G401.6 (cell line): ENCODE data around the gene RAB13.

ENCODE experiments used
- FAIRE-seq: peaks from 2 replicates; lab custom pipeline; 2012; peaks lifted over from hg19 to GRCh38; lab: Jason Lieb, UNC

The RAB13 gene

DNA sequence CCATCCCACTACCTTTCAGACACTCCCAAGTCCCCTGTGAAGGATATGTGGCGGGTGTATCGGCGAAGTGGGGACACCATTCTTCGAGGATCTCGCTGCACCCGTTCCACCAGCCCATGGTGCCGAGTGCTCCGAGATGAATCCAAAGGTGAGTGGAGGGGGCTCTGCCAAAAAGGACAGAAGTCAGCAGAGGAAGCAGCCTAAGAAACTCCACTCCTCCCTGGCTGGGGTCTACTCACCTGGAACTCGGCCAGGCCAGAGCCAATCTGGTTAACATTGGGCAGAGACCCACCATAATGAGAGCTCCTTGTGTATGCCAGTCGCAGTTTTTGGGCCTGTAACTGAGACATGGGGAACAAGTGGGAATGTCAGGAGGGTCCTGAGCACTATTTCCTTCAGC lies 31.3 kb downstream of the RAB13 start:
- no peak for FAIRE-seq

DNA sequence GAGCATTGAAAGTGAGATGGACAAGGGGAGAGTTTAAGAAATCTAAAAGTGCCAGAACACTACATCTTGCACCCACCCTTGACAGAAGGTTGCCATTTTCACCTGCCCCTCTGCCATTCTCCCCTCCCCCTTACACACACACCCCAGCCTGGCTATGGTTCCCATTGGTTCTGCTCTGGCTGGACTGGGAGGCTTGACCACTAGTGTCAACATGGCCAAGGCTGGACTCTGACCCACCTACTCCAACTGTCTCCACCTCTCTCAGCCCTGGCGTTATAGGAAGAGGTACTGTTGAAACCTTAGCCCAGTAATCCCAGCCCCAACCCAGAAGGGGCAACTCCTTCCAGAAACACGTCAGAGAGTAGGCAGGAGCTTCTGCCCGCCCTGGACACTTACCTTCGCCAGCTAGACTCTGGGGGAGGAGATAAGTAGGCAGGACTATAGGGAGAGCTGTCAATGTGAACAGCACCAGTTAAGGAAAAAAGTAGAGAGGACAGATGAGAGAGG lies 32.2 kb downstream of the RAB13 start:
- no peak for FAIRE-seq

DNA sequence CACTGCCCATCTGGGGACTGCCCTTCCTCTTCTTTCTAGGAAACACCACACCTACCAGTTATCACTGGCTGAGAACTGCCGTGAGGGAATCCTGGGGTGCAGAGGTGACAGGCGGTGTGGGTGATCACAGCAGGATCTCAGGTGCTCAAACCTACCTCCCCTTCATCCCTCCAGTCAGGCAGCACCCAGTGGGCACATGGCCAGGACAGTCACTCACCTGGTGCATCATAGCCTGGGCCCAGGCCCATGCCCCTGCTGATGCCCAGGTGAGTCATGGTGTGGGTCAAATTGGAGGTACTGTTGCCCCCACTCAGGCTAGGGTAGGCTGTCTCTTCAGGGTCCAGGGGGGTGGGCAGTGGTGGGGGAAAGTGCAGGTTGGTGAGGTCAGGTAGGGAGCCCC lies 34.3 kb downstream of the RAB13 start:
- FAIRE-seq = no peak

DNA sequence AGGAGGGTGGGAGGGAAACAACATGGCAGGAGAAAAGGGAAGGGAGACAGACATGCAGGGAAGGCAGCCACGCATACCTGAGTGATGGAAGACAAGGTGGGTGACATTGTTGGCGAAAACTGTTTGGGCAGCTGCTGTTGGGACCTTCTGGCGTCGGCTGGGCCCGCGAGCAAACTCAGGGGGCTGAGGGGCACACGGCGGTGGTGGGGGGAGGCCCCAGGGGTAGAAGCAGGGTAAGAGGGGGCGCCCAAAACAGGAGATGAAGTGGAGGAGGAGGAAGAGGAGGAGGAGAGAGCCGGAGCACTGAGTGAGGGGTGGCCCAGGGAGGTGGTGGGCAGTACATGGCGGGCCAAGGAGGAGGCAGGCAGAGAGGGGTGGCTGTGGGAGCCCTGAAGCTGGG lies 35.0 kb downstream of the RAB13 start:
- FAIRE-seq = no peak

DNA sequence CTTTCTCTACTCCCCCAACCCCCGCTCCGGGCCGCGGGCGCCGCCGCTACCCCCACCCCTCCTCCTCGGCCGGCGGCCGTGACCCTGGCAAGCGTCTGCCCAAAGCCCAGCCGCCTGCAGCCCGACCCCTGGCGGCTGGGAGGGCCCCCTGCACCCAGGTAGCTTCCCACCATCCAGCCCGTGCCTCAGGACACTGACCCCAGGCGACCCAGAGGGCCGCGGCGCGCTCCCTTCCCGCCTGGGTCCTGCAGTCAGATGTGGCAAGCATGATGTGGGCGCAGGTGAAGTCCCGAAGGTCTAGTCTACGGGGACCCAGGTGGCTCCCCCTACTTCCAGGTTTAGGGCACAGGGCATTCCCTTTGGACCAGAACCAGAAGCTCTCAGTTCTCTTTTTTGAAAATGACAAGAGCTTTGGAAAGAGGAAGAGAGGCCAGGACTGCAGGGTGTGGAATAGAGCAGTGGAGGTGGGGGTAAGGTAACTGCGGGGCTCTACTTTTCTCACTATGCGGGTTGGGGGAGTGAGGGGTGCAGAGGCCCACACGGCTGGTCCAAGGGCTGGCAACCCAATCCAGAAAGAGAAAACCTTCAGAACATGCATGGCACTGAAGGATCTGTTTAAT lies 39.4 kb downstream of the RAB13 start, which contains the start of gene DENND4B:
Gene DENND4B (minus strand): TSS at position 97 of the 620 bp plus-strand sequence. CDS start 2,344 bp downstream, outside the sequence.
- no peak for FAIRE-seq

DNA sequence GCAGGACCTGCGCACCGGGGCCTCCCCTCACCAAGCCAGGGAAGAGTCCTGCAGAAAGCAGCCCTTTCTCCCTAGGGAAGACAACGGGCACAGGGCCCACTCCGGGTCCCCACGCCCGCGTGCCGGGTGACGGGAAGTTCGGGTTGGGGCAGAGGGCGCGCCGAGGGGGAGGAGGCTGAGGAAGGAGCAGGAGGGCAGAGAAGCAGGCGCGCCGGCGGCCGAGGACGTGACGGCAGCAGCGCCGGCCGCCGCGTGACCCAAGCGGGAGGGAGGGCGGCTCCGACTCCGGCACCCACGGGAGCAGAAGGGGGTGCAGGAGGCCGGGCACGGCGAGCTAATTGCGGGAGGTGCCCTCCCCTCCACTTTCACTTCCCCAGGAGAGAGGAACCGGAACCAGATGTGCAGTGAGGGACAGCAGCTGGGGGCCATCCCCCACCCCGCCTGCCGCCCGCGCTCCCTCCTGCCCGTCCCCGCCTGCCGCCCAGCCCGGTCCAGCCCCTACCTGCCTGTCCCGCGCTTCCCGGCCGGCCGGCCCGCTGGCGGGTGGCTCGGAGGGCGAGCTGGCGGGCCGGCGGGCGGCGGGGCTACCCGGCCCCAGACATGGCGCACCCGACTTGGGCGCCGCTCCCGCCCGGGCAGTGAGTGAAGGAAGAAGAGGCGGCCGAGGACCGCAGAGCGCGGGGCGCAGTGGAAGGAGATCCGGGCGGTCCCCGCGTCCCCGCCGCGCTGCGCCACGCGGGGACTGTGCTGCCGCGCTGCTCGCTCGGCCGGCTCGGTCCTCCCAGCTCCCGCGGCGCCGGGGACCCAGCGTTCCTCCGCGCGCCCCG lies 40.1 kb downstream of the RAB13 start:
- no peak for FAIRE-seq

DNA sequence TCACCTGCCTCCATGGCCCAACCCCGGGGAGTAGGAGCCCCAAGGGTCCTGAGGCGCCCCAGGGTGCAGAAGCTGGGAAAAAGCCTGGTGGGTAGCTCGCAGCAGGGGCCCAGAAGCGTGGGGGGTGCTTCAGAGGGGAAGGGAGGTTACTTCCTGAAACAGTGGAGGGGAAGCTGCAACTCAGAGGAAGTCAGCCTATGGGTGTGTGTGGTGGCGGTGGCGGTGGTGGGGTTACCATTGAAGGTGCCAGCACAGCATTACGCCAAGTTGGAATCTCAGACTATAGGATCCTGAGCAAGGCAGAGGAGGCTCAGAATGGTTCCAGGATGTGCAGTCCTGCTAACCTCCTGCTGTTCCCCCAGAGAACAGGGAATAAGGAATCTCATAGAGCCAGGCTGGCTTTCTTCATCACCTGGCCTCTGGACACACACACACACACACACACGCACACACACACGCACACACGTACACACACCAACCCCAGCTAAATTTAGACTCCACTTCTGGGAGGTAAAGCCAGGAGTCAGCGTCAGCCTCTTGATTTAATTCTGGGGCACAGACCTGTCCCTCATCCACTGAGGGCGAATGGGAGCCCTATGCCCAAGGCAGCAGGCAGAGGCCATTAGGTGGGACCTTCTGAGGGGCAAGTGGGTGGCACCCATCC lies 40.9 kb downstream of the RAB13 start:
- FAIRE-seq = no peak

DNA sequence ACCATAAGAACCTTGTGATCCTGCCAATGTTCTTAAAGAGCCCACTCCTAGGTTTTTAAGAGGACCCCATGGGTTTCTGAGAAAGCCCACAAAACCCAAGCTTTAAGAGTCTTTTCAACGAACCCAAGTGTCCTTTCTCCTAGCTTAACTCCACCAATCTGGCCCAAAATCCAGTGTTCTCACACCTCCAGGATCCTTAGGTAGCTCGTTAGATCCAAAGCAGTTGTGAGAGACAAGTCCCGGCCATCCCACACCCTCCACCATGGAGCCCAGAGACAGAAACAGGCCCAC lies 41.4 kb downstream of the RAB13 start:
- no peak for FAIRE-seq

DNA sequence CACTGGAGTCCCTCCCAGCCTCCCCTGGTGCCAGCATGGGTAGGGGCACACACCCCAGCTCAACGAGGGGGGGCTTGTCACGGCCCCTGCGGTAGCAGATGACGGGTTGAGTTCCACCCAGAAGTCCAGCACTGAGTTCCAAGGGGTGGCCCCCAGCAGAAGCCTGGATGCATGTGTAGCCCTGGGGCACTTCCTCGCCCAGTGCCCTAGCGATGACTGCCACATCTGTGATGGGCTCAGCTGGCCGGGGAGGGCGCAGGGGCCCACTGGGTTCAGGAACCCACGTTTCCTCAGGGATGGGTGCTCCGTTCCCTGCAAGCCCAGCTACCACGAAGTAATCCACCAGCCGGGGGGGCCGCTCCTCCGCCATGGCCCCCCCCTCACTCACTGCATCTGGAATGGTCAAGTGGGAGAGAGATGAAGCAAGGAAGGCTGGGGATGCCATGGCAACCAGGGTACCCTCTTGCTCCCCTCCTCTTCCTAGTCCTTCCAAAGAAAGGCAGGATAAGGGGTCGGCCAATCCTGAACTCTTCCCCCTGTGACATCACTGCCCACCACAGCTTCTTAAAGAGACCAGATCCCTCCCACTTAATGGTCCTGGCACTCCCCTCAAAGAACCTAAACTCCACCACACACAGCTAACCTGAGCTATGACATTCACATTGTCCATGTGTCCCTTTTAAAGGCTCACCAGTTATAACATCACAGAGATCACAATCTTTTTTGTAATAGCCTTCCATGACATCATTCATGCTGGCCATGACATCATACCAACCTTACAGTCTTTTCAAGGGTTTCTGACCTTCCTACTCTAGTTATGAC lies 41.9 kb downstream of the RAB13 start:
- FAIRE-seq = no peak

DNA sequence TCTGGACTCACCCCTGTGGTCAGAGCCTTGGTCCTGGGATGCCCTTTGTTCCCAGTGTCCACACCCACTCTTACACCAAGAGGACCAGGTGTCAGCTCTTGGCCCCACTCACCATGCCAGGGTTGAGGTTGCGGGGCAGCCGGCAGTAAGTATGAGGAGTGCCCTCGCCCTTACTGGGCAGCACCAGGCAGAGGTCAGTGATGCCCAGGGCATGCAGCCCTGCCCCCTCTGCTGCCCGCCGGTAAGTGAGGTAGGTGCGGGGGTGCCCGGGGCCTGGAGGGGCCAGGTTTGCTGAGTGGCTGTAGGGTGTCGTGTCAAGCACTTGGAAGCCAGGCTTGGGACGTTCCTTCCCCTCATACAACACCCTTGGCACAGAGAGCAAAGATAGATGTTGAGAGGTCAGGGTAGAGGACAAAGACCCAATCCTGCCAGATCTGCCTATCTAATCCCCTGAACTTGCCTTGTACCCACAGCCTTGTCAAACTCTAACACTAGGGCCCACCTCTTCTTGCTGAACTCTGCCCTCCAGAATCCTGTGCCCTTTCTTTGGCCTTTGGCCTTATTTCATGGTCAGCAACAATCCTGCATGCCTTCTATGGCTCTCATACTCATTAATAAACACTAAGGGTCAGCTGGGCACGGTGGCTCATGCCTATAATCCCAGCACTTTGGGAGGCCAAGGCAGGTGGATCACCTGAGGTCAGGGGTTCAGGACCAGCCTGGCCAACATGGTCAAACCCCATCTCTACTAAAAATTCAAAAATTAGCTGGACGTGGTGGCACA lies 43.2 kb downstream of the RAB13 start:
- no peak for FAIRE-seq

DNA sequence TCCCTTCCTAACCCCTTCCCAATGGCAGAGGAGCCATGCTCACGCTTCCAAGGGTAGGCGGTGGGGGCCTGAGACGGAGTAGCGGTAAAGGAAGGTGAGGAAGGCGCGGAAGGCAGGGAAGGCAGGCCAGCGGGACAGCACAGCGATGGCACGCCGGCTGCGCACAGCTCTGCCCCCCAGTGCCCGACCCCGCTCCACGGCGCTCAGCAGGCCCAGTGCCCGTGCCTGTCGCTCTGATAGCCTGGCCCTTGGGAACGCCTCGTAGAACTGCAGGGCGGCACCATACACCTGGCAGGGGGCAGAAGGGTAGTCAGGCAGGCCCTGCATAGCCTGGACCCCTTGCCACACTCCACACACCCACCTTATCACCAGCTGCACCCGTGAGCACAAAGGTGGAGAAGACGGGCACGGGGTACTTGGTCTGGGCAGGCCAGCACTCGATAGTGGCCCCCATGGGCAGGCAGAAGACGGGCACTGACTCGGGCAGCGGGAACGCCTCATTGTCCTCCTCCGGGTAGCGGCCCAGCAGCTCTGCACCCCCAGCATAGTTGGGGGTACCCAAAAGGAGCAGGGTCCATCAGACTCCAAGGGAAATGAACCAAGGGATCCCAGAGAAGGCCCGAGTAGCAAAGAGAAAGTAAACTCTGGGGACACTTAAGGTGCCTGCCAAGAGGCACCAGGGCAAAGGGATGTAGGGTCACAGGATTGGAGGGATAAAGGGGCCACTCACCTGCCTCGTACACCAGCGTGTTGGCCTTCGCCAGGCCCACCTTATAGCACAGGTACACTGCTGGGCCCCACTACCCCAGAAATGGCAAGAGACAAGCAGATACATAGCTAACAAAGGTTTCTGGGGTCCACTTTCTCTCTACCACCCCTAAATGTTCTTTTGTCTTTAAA lies 44.1 kb downstream of the RAB13 start:
- no peak for FAIRE-seq

DNA sequence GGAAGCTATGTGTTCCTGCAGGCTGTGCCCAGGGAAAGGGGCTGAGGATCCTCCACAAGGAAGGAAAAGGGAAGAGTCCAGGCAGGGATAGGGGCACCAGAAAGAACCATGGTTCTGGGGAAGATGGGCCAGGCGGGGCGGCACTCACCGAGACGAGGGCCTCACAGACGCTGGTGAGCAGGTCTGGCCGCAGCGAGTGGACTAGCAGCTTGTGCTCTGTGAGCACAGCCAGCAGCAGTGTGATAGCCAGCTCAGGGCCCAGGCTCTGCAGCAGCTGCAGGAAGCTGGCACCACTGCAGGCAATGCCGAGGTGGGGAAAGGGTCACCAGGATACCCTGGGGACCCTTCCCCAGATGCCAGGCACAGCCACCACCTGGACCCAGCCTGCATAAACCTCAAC lies 45.4 kb downstream of the RAB13 start:
- no peak for FAIRE-seq

DNA sequence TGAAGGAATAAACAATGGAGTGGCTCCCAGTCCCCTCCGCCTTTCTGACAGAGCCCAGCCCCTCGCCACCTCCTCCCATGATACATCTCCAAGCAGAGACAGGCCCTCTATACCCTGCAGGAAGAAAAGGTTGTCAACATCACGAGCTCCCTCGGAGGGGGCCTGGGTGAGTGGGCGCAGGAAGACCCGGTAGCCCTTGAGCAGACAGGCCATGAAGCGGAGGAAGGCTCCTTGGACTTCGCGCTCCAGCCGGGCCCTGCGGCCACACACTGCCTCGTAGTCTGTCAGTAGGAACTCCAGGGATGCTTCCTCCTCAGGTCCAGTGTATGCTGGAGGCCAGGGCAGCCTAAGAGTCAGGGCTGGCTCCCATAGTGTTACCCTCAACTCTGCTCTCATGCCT lies 46.7 kb downstream of the RAB13 start:
- no peak for FAIRE-seq

DNA sequence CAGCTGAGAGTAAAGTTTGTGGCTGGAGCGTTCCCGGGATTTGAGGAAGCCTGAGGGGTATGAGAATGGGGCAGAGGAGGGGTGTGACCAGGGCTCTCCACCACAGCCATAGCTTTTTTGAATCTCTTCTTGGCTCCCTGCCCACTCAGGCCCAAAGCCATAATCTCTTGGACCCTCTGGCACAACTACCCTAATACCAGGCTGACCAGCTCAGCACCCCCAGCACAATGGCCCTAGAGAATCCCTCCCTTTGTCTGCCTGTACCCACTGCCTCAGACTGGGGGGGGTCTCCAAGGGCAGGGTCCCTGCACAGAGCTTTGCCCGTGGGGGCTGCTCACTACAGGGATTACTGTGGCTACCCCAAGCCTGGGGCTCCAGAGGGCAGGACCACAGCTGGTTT lies 47.1 kb downstream of the RAB13 start:
- no peak for FAIRE-seq

DNA sequence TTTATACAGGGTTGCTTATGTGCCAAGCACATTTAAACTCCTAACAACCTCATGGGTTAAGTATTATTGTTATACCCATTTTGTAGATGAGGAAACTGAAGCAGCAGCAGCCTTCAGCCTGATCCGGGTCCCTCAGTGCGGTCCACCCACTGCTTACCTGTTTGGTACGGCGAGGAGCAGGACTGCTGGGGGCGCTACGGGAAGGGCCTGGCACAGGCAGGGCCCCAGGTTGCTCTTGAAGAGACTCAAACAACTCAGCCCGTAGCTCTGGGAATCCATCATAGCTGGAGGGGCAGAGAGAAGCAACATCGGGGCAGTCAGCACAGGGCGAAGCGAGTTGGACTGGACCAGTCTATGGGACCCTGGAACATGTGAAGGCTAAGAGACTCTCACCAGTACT lies 48.8 kb downstream of the RAB13 start:
- FAIRE-seq = no peak

DNA sequence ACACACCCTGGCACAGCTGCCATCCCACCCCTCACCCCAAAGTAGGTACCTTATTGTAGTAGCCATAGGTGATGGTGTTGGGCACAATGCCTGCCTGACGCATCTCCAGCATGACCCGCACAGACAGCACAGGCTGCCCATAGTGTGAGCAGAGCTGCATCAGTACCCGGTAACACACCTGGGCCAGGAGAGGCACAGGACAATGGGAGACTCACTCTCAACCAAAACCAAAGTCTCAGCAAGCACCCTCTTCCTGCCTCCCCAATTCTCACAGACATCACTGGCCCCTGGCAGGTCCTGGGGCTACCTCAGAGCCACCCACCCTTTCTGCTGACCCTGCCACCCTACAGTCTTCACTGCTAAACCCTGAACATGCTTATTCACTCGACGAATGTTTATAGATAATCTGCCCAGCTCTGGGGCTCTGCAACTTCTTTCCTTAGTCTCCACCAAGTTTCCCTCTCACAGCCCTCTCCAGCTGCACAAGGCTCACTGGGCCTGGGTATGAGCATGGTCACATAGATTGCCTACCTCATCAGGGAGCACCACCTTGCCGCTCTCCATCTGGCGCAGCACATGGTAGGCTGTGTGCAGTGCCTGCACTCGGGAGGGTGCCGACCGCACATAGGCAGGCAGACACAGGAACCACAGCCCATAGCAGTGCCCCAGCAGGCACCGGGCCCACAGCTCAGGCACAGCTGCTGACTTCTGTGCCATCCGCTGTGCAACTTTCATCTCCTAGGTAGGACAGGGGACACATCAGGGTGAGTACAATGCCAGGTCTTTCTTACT lies 49.9 kb downstream of the RAB13 start:
- no peak for FAIRE-seq

DNA sequence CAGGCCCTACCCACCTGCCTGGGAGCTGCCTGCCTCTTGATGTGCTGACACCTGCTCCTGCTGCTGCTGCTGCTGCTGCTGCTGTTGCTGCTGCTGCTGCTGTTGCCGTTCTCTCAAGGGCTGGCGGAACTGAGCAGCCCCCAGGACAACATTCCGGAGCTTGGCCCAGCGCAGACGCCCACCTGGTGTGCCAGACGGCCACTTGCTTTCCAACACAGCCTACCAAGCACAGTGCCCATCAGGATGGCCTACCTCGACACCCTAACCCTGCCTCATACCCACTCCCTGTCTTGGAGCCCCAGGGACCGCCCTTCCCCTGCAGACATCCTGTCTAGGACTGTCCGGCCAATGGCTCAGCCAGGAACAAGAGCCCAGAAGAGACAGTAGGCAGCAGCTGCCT lies 51.4 kb downstream of the RAB13 start:
- FAIRE-seq = no peak

DNA sequence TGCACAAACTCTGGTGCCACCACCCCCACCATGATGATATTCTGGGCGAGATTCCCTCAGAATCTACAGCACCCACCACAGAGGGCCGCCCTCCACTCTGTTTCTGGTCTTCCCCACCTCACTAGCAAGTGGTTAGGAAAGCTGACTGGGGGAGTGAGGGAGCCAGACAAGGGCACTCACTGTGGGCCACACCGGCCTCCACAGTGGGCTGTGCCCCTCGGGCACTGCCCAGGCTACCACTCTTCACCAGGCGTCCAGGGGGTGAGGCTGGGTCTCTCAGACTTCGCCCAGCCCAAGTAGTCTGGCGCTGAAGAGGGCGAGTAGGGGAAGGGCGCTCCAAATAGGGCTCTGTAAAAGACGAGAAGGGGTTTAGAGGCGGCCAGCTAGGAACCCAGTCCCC lies 52.2 kb downstream of the RAB13 start:
- no peak for FAIRE-seq

DNA sequence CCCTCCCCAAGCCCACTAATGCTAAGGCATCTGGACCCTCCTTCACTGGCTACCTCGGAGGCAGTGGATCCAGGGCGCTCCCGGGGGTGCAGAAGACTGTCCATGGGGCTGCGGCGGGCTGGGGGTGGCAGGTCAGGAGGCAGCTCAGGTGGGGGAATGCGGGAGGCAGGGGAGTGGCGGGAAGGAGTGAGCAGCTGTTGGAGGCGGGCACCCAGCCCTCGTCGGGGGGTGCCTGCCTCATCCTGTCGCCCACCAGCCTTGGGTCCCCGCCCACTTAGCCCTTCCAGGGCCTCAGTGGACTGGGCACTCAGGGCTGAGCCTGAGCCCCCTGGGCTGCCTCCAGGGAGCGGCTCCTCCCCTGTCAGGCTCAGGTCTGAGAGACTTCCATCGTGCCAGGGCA lies 52.7 kb downstream of the RAB13 start:
- no peak for FAIRE-seq
